Right ventricle myocardium inferior (tissue), 1 donor: ENCODE results near the gene MAGI2. TPM values are rescaled to one million over a fixed set of nuclear protein-coding genes. Genes with fewer than 3 reads are reported as not detected.
"Not testable (repeated sequence)": the region's sequence is repeated elsewhere in the genome, so short reads cannot be mapped to it uniquely, and the experiment has no call there.

Source experiments
- ATAC-seq: fragments of 200-7000 bp; cut with Tn5 transposase; one replicate; pipeline ENCODE4 v1.9.1; 2020; ENCODE audit warnings: mild to moderate bottlenecking, moderate library complexity
- DNase-seq: peaks from one replicate; pipeline ENCODE4 v3.0.0; 2021; ENCODE audit errors: missing footprints
- intact Hi-C: fragments of 100-400 bp; cut with DNase I; formaldehyde crosslinking; loops from one replicate; pipeline ENCODE4 v1.11.0; 2022
- total RNA-seq: library from RNA; stranded (reverse); fragmentation: NEBNext Ultra II Directional; extraction: Animal tissue kit (Norgen Biotek cat#: 25700); gene quantifications from one replicate; pipeline ENCODE4 v1.2.1, GENCODE V29; 2021
- donor health status: DM: no; HTN: yes; CAD: no; lungs with severe emphysema.

MAGI2 gene
- total RNA-seq, 1 donor from 2014 or later = 3.1 TPM

DNA sequence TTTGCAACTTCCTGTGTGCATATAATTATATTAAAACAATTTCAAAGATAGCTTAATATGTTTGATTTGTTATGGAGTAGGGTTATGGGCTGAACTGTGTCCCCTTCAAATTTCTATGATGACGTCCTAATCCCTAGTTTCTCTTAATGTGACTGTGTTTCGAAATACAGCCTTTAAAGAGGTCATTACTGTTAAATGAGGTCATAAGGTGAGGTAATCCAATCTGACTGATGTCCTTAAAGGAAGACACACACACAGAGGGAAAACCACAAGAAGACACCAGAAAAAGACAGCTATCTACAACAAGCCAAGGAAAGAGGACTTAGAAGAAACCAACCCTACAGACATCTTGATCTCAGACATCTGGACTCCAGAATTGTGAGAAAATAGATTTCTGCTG lies 407.4 kb downstream of the MAGI2 start:
- no peak for ATAC-seq
- intact Hi-C loops = no loop called here
- DNase-seq = no peak

DNA sequence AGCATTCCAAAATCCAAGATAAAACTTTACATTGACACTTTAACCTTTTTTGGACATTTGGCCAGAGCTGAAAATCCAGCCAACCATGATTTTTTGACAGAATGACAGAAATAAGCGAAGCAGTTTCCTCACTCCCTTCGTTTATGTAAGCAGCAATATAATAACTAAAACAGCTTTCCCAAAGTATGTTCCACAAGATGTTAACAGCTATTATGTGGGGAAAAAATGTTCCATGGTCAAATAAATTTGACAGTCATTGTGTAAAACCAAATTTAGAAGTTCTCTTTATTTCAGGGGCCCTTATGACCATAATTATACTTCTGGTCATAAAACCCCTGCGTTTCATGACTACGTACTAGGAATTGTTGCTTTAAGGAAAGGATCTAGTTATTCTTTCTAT lies 416.5 kb downstream of the MAGI2 start:
- ATAC-seq (no peak), DNase-seq (no peak)
- intact Hi-C loops = no loop called here

DNA sequence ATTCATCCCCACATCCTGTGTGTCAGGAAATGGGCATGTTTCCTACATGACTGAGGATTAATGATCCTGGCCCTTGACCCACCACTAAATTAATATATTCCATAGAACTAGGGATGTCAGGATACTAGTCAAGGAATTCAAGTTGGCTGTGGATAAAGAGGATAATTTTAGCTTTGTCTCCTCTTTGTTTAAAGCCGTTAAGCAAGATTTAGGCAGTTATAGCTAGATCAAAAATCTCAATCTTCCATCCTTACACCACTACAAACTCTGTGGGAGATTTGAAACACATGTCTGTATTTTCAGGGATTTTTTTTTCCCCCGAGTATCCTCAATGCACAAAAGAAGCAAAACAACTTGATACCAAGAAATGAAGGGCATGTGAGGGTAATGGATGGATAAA lies 417.1 kb downstream of the MAGI2 start:
- intact Hi-C loops = no loop called here
- no peak for ATAC-seq
- no peak for DNase-seq

DNA sequence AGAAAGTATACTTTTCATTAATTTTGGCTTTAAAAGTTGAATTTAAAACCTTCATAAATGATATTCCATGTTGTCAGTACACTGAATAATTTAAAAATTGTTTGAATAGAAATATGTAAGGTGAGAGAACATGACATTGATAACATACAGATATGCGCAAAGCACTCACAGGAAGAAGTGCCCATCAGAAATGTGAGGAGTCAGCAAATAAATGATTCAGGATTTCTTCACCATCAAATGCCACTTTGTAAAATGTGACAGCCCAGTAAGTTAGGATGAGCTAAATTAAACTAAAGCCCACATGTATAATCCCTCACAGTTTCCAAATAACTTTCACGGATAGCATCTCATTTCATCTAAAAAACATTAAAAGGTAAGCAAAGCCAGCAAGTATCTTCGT lies 417.6 kb downstream of the MAGI2 start:
- DNase-seq (no peak), ATAC-seq (no peak)
- intact Hi-C loops = no loop called here

DNA sequence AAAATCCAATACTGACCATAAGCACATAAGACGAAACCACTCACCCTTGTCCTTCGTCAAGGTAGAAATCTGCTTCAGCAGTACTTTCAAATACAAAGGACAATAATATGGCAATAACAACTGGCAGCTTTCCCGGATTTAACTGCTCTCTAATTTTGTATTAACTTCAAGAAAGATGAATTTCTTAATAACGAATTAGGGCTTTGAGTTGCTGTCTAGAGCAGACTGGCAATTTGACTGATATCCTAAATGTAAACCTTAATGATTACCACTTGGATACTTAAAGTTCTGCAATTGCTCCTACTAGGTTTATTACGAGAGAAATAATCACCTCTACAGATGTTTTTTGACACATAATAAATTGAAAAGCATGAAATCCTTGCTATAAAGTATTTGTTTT lies 418.7 kb downstream of the MAGI2 start:
- no peak for ATAC-seq
- DNase-seq = no peak
- intact Hi-C loops = no loop called here

DNA sequence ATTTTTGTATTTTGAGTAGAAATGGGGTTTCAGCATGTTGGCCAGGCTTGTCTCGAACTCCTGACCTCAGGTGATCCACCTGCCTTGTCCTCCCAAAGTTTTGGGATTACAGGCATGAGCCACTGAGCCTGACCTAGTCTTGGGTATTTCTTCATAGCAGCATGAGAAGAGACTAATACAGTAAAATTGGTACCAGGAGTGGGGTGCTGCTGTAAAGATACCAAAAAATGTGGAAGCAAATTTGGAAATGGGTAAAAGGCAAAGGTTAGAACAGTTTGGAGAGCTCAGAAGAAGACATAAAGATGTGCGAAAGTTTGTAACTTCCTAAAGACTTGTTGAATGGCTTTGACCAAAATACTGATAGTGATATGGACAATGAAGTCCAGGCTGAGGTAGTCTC lies 433.8 kb downstream of the MAGI2 start:
- intact Hi-C loops, ATAC-seq, DNase-seq: not testable (repeated sequence)

DNA sequence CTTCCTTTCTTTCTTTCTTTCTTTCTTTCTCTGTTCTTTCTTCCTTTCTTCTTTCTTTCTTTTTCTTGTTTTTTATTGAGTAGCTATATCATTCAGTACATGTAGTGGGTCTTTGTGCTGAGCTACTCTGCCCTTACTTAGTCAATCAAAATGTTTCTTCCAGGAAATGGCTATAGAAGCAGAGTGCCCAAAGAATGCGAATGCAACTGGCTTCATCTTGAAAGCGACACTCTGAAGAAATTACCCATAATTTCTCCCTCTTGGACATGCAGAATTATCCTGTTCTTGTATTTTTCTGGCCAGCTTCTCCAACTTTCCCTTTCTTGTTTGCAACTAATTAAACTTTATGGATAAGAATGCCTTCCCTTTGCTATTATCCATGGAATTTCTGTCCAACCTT lies 441.5 kb downstream of the MAGI2 start:
- intact Hi-C loops = no loop called here
- DNase-seq (no peak), ATAC-seq (no peak)

DNA sequence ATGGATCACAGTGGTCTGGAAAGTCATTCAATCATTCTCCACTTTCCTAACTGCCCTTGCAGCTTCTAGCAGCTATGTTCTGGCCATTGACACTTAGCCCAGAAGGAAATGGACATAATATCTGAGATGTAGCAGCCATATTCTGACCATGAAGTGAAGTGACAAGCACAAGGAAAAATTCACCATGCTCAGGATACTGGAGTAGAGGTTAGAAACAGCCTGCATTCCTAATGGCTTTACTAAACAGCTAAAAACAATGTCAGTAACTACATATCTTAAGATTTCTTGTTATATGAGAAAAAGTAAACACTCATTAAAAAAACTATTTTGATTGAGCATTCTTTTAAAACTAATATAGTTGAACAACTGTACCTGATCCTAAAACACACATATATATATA lies 443.8 kb downstream of the MAGI2 start:
- ATAC-seq = no peak
- intact Hi-C loops = no loop called here

DNA sequence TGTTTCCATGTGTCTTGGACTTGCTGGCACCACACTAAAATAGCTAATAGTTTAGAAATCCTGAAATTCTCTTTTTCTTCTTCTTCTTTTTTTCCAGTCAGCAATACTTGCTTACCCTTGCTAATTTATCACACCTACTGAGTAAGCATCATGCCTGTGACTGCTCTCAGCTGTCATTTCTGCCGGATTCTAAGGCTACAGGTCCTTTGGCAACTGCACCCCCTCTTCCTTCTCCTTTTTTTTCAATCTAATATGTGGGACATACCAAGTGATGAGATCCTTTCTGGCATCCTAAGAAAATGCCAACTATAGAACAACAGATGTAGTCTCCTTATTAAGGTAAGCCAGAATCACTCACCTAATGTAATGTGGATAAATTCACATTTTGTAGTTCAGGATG lies 444.7 kb downstream of the MAGI2 start:
- intact Hi-C loops = no loop called here
- DNase-seq (no peak), ATAC-seq (no peak)

More for the DNA sequence above, 443.8 kb downstream of the MAGI2 start:
- DNase-seq = no peak

DNA sequence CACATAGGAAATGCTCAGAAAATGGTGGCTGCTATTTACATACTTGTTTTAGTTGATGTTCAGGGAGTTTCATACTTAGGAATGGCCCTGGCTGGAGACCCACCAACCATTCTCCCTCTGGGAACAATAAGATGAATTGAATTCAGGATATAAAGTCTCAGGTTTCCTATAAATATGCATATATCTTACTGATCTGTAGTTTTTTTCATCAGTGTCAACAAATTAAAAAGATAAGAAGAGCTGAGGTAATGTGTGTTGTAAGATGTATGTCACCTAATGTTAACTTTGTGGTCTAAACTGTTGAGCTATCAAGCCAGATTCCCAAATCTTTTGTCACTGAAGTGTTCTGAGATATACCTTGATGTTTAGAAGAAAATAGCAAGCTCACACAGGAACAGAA lies 457.5 kb downstream of the MAGI2 start:
- ATAC-seq (no peak), DNase-seq (no peak)

DNA sequence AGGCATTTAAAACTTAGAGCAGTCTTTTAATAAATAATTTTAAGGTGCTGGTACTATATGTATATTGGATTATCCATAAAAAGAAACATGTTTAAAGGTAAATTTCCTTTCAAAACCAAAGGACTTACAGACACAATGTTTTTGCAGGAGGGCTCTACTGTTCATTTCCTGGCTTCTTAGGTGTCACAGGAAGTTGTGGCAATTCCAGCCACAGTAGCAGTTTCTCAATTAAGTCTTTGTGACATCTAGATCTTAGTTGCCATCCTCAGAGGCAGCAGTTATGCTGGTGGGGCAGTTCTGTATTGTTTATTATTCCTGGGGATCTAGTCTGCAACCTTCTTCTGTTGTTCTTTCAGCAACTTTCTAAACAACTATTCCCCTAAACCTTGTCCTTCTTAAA lies 460.1 kb downstream of the MAGI2 start:
- intact Hi-C loops = no loop called here
- no peak for DNase-seq
- no peak for ATAC-seq

More for the DNA sequence above, 457.5 kb downstream of the MAGI2 start:
- intact Hi-C loops = no loop called here

DNA sequence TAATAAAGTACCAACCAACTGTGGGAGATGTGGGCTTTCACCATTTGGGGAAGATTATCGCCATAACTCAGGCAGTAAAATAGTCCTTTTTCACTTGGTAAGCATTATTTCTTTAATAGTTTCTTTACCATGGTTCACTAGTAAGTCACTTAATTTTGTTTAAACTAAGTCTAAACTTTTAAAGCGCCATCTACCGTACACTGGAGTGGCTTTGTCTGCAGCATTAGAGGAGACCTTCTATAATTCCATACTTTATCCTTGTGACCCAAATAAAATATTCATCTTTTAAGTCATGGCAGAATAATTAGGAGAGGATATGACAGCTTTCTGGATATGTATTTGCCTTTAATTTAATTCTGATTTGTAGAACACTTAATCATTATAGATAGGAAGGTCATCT lies 468.0 kb downstream of the MAGI2 start:
- intact Hi-C loops = no loop called here
- ATAC-seq (no peak), DNase-seq (no peak)

DNA sequence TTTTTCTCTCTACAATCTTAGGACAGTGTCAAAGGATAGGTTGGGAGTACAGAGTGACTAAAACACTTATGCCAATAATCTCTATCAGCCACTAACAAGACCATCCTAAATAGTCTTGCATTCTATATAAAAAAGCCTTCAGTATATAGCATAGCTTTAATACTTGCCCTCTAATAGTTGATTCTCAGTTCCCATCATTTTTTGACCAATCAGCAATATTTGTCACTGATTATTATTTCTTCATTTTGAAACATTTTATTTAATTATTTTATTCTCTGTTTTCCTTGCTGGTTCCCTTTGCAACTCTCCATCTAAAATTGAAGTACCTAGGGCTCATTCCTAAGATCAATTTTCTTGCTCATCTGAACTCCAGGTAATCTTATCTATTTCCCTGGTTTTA lies 470.0 kb downstream of the MAGI2 start:
- intact Hi-C loops = no loop called here
- DNase-seq (no peak), ATAC-seq (no peak)

DNA sequence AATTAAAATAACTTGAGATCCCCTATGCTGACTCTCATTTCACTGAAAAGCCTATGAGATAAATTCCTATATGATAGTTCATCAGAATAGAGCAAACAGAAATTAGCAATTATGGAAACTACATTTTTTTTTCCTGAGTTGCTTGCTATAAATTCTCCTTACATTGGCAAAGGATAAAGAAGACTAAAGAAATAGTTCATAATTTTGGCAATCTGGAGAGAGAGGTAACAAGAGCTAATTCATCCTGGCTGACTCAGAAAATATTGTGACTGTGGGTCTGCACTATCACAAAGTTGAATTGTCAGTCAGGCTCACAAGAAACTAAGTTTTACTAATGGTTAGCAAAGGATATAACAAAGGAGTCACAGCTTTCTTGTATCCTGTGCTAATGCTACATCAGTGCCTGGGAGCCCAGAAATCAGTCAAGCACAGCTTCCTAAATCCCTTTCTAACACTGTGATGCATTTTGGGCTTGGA lies 483.0 kb downstream of the MAGI2 start:
- DNase-seq (no peak), ATAC-seq (no peak)
- intact Hi-C loops = no loop called here

DNA sequence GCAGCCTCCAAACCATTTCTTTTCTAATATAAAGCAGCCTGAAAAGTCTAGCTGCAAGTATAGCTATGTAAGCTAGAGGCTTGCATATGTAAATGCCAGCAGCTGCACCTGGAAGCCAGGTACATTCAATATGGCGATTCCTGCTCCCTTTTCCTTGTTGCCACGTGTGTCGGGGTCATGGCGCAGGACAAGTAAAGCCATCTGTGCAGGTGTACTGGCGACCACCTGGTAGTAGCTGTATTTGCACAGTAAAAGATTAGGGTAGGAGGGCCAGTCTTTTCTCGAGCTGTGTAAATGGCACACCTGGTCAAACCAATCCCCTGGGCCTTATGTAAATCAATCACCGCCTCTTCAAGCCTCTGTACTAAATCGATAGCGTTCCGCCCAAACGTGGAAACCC lies 484.5 kb downstream of the MAGI2 start:
- ATAC-seq = no peak
- intact Hi-C loops = no loop called here

DNA sequence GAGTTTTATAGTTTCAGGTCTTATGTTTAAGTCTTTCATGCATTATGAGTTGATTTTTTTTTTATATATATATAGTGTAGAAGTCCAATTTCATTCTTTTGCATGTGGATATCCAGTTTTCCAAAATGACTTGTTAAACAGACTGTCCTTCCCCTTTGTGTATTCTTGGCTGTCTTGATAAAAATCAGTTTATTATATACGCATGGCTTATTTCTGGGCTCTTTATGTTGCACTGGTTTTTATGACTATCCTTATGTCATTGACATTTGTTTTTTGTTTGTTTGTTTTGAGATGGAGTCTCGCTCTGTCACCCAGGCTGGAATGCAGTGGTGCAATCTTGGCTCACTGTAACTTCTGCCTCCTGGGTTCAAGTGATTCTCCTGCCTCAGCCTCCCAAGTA lies 485.9 kb downstream of the MAGI2 start:
- DNase-seq, intact Hi-C loops: not testable (repeated sequence)

More for the DNA sequence above, 484.5 kb downstream of the MAGI2 start:
- no peak for DNase-seq

DNA sequence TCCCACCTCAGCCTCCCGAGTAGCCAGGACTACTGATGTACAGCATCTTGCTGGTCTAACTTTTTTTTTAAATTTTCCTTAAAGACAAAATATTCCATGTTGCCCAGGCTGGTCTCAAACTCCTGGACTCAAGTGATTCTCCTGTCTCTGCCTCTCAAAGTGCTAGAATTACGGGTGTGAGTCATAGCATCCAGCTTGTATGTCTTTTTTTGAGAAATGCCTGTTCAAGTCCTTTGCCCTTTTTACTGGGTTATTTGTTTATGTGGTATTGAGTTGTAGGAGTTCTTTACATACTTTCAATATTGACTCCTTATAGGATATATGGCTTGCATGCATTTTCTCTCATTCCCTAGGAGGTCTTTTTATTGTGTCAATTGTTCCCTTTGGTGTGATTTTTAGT lies 486.4 kb downstream of the MAGI2 start:
- no peak for ATAC-seq
- no peak for DNase-seq
- intact Hi-C loops = no loop called here

More for the DNA sequence above, 485.9 kb downstream of the MAGI2 start:
- ATAC-seq = not testable (repeated sequence)

DNA sequence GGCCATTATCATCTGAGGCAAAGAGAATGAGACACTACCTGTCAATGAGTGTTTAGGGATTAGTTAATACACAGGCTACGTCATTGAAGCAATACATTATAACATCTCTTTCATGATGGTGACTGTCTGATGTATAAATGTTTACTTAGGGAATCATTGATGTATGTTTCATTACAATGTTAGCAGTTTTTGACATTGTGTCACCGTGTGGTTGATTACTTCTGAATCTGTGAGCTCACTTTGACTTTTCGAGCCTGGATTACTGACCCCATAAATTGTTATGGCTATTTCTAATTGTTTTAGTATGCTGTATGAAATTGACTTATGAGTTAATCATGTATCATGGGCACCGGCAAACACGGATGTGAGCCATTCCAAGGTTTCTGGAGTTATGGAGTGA lies 494.0 kb downstream of the MAGI2 start:
- intact Hi-C loops = no loop called here
- ATAC-seq = no peak
- no peak for DNase-seq

DNA sequence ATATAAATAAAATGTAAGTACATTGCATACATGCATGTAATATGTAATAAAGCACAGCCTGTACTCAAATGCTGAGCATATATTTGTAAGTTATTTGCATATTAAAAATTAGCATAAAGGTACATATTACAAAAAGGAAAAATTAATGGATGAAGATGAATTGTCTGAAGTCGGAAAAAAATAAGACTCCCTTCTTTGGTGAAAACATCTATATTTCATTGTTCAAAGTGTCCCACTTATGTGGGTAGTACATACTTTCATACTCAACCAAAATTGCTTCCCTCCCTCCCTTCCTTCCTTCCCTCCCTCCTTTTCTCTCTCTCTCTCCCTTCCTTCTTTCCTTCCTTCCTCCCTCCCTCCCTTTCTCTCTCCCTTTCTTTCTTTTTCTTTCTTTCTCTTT lies 498.1 kb downstream of the MAGI2 start:
- ATAC-seq (no peak), DNase-seq (no peak)
- intact Hi-C loops = no loop called here

DNA sequence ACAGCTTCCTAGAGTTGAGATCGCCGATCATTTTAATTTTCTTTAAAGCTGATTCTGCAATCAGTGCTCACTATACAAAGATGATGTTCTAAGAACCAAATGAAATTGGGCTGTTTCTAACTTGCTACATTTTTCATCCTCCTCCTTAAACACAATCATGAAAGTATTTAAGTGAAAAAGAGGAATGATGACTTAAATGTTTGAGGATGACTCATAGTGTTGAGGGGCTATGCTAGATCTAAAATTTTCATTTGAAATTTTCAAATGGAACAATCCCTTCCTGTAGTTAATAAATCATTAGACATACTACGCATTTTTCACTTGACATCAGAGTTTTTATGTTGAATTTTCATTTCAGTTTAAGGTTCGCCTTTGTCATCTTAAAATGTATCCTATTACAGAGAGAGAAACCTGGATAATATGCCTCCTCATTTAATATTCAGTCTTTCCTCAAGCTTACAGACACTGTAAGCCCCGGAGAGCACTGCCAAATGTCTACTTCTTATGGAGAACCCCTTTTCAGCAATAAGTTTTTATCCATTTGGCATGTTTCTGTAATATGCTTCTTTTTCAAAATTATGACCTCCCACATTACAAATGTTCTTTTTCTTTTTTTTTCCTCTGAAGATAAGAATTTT lies 499.6 kb downstream of the MAGI2 start:
- intact Hi-C loops = no loop called here
- DNase-seq = no peak
- no peak for ATAC-seq

DNA sequence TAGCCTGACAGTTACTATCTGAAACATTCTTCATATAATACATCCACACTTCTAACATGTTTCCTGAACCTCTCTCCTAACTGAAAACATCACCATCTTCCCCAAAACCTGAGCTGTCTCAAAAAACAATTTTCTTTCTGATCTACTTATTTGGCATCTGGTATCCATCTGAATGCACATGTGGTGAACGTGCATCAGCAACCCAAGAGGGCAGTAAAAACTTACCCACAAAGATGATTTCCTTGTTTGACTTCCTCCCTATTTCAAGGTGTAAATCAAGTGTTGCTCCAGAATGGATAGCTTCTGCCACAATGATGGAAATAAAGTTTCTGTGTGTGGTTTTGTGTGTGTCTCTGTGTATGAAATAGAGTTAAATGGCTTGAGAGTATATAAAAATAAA lies 500.4 kb downstream of the MAGI2 start:
- no peak for ATAC-seq

More for the DNA sequence above, 500.4 kb downstream of the MAGI2 start:
- no peak for DNase-seq
- intact Hi-C loops = no loop called here
